ENCODE data around the gene MTHFD1L. TPM values are rescaled to one million over a fixed set of nuclear protein-coding genes. Genes with fewer than 3 reads are reported as not detected.

MTHFD1L gene
- total and polyA plus RNA-seq, 9 of the 15 experiments (the other 6 are each of a cell fraction or from before 2014, with no cell fraction given), result 20.9 to 128 (median 61.0) TPM

DNA sequence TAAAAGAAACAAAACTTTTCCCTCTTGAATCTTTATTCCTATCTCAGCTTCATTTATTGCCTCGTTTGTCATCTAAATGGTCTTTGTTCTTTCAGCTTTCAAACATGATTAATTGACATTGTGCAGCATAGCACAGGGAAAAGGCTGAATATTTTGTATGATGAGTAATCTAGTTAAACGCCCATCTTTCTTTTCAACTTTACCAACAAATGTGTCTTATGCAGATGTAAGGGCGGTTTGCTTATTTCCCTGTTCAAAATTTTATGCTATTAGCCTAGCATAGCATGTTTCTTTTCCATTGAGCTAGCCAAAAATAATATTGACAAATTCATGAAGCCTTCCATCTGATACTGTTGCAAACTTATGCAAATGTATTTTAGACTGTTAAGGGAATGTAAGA is 197.8 kb downstream of the MTHFD1L start:
- no peaks in the 10 kb centered on the region for H3K4me1 ChIP-seq (replicated peaks in 1 of 2; ENCODE audit: control insufficient read depth in 2 of 2, insufficient read depth in 2 of 2, low read length in 2 of 2)
- FAIRE-seq (peak; percentile 11), DNase-seq (ENCODE audit: extremely low read depth in 1 of 4, low spot score in 3 of 4) (no peak), ATAC-seq (no peak)
- H3K9me3 ChIP-seq (replicated peaks; ENCODE audit: control insufficient read depth, insufficient read depth, low read depth, low read length), result no peaks in the 10 kb centered on the region
- peaks cover 3% of the 10 kb centered on the region; the same call in 1 of the 3 replicates for H3K36me3 ChIP-seq (ENCODE audit: control insufficient read depth, insufficient read depth, low read length)
- H3K4me2 ChIP-seq (ENCODE audit: insufficient read depth, low read length), result no peak overlapping the region
- no peak overlapping the region for H3K27ac ChIP-seq (ENCODE audit: extremely low read depth, low read depth, low read length)
- TF ChIP-seq, protein P1, sequence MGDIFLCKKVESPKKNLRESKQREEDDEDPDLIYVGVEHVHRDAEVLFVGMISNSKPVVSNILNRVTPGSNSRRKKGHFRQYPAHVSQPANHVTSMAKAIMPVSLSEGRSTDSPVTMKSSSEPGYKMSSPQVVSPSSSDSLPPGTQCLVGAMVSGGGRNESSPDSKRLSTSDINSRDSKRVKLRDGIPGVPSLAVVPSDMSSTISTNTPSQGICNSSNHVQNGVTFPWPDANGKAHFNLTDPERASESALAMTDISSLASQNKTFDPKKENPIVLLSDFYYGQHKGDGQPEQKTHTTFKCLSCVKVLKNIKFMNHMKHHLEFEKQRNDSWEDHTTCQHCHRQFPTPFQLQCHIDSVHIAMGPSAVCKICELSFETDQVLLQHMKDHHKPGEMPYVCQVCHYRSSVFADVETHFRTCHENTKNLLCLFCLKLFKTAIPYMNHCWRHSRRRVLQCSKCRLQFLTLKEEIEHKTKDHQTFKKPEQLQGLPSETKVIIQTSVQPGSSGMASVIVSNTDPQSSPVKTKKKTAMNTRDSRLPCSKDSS (IDR thresholded peaks at IDR 0.05; ENCODE audit: low read depth, partially characterized antibody), result no peak
- TF ChIP-seq, protein P2, sequence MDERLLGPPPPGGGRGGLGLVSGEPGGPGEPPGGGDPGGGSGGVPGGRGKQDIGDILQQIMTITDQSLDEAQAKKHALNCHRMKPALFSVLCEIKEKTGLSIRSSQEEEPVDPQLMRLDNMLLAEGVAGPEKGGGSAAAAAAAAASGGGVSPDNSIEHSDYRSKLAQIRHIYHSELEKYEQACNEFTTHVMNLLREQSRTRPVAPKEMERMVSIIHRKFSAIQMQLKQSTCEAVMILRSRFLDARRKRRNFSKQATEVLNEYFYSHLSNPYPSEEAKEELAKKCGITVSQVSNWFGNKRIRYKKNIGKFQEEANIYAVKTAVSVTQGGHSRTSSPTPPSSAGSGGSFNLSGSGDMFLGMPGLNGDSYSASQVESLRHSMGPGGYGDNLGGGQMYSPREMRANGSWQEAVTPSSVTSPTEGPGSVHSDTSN (CRISPR knock-in tag; IDR thresholded peaks at IDR 0.05; ENCODE audit: low read depth), result no peak
- TF ChIP-seq, protein P2 (tag; conservative IDR thresholded peaks at IDR 0.05; ENCODE audit: low read depth), result peak; percentile 54
- POLR2A ChIA-PET, result interaction anchor here (0.8 kb wide), 2 partner anchors 8 to 44 kb away, joined by 3 read pairs; no protein-coding TSS in a partner anchor
- WGBS (ENCODE audit: insufficient coverage, low coverage, missing lambda C conversion rate), result 71% methylated on average over 3 of the region's 3 CpGs
- in situ Hi-C loops (cut with MboI), result no loop called here
- H4K20me1 ChIP-seq (replicated peaks; ENCODE audit: control insufficient read depth, insufficient read depth, low read length), result no peaks in the 10 kb centered on the region
- H3K9ac ChIP-seq (ENCODE audit: insufficient read depth in 1 of 2, low read depth in 2 of 2, low read length in 2 of 2), result no peak overlapping the region
- no peaks in the 10 kb centered on the region for H3K79me2 ChIP-seq (ENCODE audit: control insufficient read depth, insufficient read depth, low read length)
- CTCF ChIA-PET (ENCODE audit: low intra/inter-chr PET ratio), result no interaction called here
- intact Hi-C loops (cut with micrococcal nuclease), result no loop called here
- H3K4me3 ChIP-seq, result no peak overlapping the region
- no TSS peak for BruUV-seq (replicated peaks)
- no peaks in the 10 kb centered on the region for H3K9me1 ChIP-seq (ENCODE audit: control insufficient read depth, insufficient read depth, low read length)
- H3K27me3 ChIP-seq (ENCODE audit: control insufficient read depth in 2 of 2, insufficient read depth in 2 of 2, low read length in 2 of 2), result no peaks in the 10 kb centered on the region
- no peak overlapping the region for H2AFZ ChIP-seq (ENCODE audit: low read depth, low read length)

Data from K562 (cell line).